Coronary artery (tissue), 2 donors: ENCODE measurements around the gene ZNF536.

Experiments used
- DNase-seq: peaks from one replicate; pipeline ENCODE4 v3.0.0-alpha.2; 2017; ENCODE audit warnings: low spot score
- H3K27ac ChIP-seq, 2 donors: fragments of 200-600 bp; sonication (generic); one replicate each; pipeline ENCODE4 v1.5.1; 2016 to 2019
- H3K4me3 ChIP-seq: fragments of 200-600 bp; sonication (generic); 2 replicates; pipeline ENCODE4 v1.5.1; 2016; ENCODE audit warnings: mild to moderate bottlenecking, moderate library complexity
- TF ChIP-seq, protein P1 (sequence below): fragments of 200-600 bp; sonication (generic); IDR thresholded peaks from one replicate; pipeline ENCODE4 v1.5.1; 2019; ENCODE audit warnings: antibody characterized with exemption

Gene ZNF536

DNA sequence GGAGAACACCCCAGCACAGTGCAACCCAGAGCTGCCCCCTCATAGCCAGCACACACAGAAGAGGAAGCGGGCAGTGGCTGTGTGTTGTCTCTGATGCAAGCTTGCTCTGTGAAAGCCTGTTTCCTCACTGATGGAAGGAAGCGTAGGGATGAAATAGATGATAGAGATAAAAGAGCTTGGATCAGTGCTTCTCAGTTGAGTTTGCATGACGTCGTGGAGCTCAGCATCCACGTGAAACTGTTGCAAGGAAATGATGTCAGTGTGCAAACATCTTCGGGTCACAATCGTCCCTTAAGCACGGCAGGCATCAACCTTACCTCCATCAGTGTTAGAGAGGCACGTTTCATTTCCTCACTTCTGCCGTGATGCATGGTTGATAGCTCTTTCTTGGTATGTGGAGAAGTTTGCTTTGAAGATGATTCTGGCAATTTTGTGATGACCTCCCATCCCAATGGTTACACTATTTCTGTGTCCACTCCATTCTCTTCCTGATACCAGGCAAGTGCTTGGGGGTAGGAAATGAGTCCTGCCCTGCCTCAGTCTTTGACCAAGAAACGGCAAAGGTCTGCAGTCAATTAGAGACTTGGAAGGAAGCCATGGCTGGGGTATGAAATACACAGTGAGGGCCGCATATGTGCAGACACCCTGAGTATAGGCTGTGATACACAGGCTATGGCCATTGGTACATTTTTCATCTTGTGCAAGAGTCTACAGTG is 183.0 kb downstream of the ZNF536 start:
- no peak for DNase-seq
- TF ChIP-seq, protein P1, sequence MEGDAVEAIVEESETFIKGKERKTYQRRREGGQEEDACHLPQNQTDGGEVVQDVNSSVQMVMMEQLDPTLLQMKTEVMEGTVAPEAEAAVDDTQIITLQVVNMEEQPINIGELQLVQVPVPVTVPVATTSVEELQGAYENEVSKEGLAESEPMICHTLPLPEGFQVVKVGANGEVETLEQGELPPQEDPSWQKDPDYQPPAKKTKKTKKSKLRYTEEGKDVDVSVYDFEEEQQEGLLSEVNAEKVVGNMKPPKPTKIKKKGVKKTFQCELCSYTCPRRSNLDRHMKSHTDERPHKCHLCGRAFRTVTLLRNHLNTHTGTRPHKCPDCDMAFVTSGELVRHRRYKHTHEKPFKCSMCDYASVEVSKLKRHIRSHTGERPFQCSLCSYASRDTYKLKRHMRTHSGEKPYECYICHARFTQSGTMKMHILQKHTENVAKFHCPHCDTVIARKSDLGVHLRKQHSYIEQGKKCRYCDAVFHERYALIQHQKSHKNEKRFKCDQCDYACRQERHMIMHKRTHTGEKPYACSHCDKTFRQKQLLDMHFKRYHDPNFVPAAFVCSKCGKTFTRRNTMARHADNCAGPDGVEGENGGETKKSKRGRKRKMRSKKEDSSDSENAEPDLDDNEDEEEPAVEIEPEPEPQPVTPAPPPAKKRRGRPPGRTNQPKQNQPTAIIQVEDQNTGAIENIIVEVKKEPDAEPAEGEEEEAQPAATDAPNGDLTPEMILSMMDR = no peak
- Histone ChIP-seq H3K4me3 (no peak overlapping the region), H3K27ac (no peak overlapping the region)

DNA sequence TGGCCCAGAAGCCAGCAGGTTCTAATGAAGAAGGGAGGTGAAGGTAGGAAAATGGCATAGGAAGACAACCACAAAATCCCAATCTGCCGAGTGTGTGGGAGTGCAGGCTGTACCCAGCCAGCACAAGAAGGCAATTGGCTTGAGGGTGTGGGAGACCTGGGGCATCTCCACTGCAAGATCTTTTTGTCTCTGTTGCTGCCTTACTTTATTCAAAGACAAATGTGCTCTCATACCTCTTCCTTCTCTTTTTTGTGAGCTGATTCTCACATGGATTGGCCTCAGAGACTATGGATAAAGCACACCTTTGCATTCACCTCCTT is 183.6 kb downstream of the ZNF536 start:
- TF ChIP-seq, protein P1 = no peak
- Histone ChIP-seq H3K27ac (no peak overlapping the region), H3K4me3 (no peak overlapping the region)
- no peak for DNase-seq

DNA sequence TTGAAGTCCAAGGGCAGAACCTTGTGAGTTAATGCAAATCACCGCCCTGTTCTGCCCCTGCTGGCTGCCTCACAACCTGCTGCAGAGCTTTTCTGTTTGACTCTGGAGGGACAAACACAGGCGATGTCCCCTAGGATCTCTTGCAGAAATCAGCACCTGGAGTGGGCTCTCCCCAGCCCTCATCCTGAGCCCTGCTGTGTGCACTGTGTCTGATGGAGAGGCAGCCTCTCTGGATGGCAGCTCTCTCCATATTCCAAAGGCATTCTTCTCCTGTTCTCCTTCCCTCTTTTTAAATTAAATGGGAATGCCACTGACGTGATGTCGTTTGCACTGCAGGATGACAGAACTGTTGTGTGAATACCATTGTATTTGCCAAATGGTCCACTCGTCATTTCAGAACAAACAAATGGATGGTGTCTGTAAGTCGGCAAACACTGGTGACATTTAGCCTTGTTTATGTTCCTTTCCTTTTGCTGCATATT is 184.1 kb downstream of the ZNF536 start:
- Histone ChIP-seq H3K27ac (no peak overlapping the region), H3K4me3 (no peak overlapping the region)
- TF ChIP-seq, protein P1 = no peak
- no peak for DNase-seq

DNA sequence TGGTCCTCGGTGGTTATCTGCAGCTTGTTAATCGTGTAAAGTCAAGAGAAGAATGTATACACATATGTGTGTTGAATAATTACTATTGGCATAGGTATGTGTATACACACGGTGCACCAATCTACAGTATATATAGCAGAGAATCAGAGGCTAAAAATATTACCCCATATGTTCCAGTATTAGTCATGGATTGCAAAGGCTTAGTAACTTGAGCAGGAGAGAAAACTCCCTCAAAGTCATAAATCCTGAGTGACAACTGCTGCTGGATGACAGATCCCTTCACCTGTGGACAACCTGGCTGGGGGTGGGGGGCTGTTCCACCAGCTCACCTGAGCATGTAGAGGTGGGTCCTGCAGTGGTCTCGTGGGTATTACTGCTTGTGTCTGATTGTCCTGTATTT is 185.0 kb downstream of the ZNF536 start:
- Histone ChIP-seq H3K27ac (no peak overlapping the region), H3K4me3 (no peak overlapping the region)
- no peak for DNase-seq
- TF ChIP-seq, protein P1 = no peak

DNA sequence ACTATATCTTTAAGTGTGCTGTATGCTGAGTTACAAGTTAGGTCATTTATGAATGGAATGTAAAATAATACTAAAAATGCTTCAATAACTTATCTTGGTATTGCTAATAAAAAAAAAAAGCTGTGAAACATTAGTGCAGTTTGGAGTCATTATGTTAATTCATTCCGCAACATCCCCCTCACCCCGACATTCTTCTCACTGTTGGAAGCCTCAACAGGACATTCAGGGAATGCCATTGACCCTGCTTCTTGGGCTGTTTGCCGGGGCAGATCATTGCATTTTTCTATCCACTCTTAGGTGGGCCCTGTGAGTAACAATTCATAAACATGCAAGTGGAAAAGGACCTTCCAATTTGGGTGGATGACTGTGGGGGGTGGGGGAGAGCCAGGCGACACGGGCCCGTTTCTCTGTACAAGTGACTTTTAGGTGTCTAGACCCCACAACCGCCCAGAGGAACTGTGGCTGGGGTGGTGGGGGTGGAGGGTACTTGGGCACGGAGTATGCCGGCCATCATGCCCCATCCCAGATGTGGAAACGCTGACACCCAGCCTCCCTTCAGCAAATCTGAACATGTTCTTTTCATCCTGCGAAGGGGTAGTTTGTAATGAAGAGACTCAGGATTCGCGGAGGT is 185.9 kb downstream of the ZNF536 start:
- H3K27ac ChIP-seq = no peak overlapping the region
- TF ChIP-seq, protein P1 = no peak
- H3K4me3 ChIP-seq = no peak overlapping the region
- no peak for DNase-seq

DNA sequence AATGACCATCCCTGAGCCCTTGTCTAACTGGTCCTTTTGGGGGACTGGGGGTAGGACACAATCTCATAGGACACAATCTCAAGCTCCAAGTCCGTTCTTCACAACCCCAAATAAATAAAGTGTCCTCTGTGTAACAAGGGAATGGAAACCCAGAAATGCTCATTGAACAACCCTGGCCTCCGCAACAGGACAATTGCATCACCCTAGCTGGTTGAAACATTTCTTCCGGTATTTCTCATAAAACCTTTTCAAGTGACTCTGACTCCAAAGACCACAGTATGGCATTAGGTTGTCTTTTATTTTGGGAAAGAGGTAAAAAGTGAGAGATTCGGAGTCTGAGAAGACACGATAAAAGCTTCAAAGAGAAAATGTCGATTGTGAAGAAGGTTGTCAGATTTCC is 186.6 kb downstream of the ZNF536 start:
- no peak for DNase-seq
- Histone ChIP-seq H3K4me3 (no peak overlapping the region), H3K27ac (no peak overlapping the region)
- TF ChIP-seq, protein P1 = no peak

DNA sequence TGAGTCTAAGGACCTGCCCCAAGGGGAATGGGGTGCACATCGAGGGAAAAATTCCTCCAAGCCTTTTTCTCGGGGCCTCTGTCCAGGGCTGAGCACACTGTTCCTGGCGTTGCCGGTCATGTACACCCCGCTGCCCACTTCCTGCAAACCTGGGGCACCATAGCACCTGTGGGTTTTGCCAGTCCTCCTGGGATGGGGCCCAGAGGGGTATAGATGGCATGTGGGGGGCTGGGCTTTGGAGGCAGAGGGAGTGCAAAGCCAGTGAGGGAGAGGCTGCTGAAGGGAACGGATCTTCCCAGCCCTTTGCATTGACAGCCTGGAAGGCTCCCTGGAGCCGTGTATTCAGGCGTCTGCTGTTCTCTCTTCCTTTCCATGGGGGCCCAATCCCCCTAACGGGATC is 187.3 kb downstream of the ZNF536 start:
- H3K27ac ChIP-seq = no peak overlapping the region
- TF ChIP-seq, protein P1 = no peak
- no peak for DNase-seq
- no peak overlapping the region for H3K4me3 ChIP-seq
